OCI-LY1 (cell line): ENCODE data around the gene NPAS1.

Experiments used
- H2AFZ ChIP-seq: fragments of 200-600 bp; sonication (generic), shearing (Covaris generic); 2 replicates; pipeline ENCODE4 v1.6.0; 2014; ENCODE audit warnings: antibody characterized with exemption, mild to moderate bottlenecking, low read length
- H3F3A ChIP-seq: fragments of 200-600 bp; sonication (generic), shearing (Covaris generic); 2 replicates; pipeline ENCODE4 v1.6.0; 2014; ENCODE audit warnings: mild to moderate bottlenecking, antibody characterized with exemption, low read length, moderate library complexity; ENCODE audit not compliant: insufficient read depth
- H3K27ac ChIP-seq: fragments of 200-600 bp; sonication (generic); 2 replicates; pipeline ENCODE4 v1.5.1; 2014; ENCODE audit warnings: low read length, mixed run types, mild to moderate bottlenecking, low read depth; ENCODE audit not compliant: poor library complexity, severe bottlenecking
- H3K27me3 ChIP-seq: fragments of 200-600 bp; sonication (generic); 2 replicates; pipeline ENCODE4 v1.6.0; 2014; ENCODE audit warnings: antibody characterized with exemption, mild to moderate bottlenecking, low read length, moderate library complexity; ENCODE audit not compliant: insufficient read depth
- H3K36me3 ChIP-seq: fragments of 200-600 bp; sonication (generic); 2 replicates; pipeline ENCODE4 v1.6.1; 2014; ENCODE audit warnings: mild to moderate bottlenecking, antibody characterized with exemption, low read length, moderate library complexity, mixed read lengths; ENCODE audit not compliant: insufficient read depth
- H3K4me1 ChIP-seq: fragments of 200-600 bp; sonication (generic); 2 replicates; pipeline ENCODE4 v1.5.1; 2014; ENCODE audit warnings: mild to moderate bottlenecking, low read length, moderate library complexity; ENCODE audit not compliant: insufficient read depth, severe bottlenecking
- H3K4me2 ChIP-seq: fragments of 200-600 bp; sonication (generic), shearing (Covaris generic); 2 replicates; pipeline ENCODE4 v1.6.1; 2014; ENCODE audit warnings: low read length
- H3K4me3 ChIP-seq: fragments of 200-600 bp; sonication (generic); 2 replicates; pipeline ENCODE4 v1.5.1; 2014; ENCODE audit warnings: low read length, low read depth, mild to moderate bottlenecking, mixed read lengths; ENCODE audit not compliant: poor library complexity, severe bottlenecking
- H3K79me2 ChIP-seq: fragments of 200-600 bp; shearing (Covaris generic); 2 replicates; pipeline ENCODE4 v1.6.1; 2016; ENCODE audit warnings: mixed run types, low read length, mixed read lengths; ENCODE audit not compliant: insufficient read depth
- H3K9ac ChIP-seq: fragments of 200-600 bp; sonication (generic), shearing (Covaris generic); 2 replicates; pipeline ENCODE4 v1.6.1; 2014; ENCODE audit warnings: mild to moderate bottlenecking, low read length, mixed read lengths
- H3K9me2 ChIP-seq: fragments of 200-600 bp; sonication (generic), shearing (Covaris generic); 2 replicates; pipeline ENCODE4 v1.6.1; 2014; ENCODE audit warnings: low read depth, mild to moderate bottlenecking, low read length, mixed read lengths
- H3K9me3 ChIP-seq: fragments of 200-600 bp; shearing (Covaris generic); 2 replicates; pipeline ENCODE4 v1.6.1; 2014; ENCODE audit warnings: low read length, mixed read lengths
- H4K20me1 ChIP-seq: fragments of 200-600 bp; sonication (generic), shearing (Covaris generic); 2 replicates; pipeline ENCODE4 v1.6.0; 2016; ENCODE audit warnings: mild to moderate bottlenecking, low read length; ENCODE audit not compliant: insufficient read depth
- CTCF ChIP-seq: fragments of 200-600 bp; sonication (generic), shearing (Covaris generic); IDR thresholded peaks from 2 replicates; pipeline ENCODE4 v1.5.1; 2017; ENCODE audit warnings: mild to moderate bottlenecking, antibody characterized with exemption, low read length, moderate library complexity, mixed read lengths
- EZH2 ChIP-seq: fragments of 200-600 bp; sonication (generic), shearing (Covaris generic); IDR thresholded peaks from 2 replicates; pipeline ENCODE4 v1.8.0; 2017; ENCODE audit warnings: borderline replicate concordance, mixed run types, mild to moderate bottlenecking, antibody characterized with exemption, low read length, moderate library complexity, mixed read lengths

The NPAS1 gene

GRCh38 chr19:46993622-46994021 is 26.0 kb upstream of the NPAS1 start:
- TF ChIP-seq EZH2: no peak
- no peak for TF ChIP-seq CTCF
- no peaks in the 10 kb centered on the region for H3K27me3 ChIP-seq
- no peaks in the 10 kb centered on the region for H4K20me1 ChIP-seq
- peaks cover 8% of the 10 kb centered on the region for H3K4me1 ChIP-seq
- H3F3A ChIP-seq: no peaks in the 10 kb centered on the region
- H3K36me3 ChIP-seq: peaks cover 55% of the 10 kb centered on the region
- no peak overlapping the region for H3K9ac ChIP-seq
- no peaks in the 10 kb centered on the region for H3K9me2 ChIP-seq
- no peaks in the 10 kb centered on the region for H3K79me2 ChIP-seq
- H2AFZ ChIP-seq: no peak overlapping the region
- H3K27ac ChIP-seq: no peak overlapping the region
- no peak overlapping the region for H3K4me2 ChIP-seq
- H3K9me3 ChIP-seq: no peaks in the 10 kb centered on the region
- no peak overlapping the region for H3K4me3 ChIP-seq

- Histone ChIP-seq H4K20me1 (no peaks in the 10 kb centered on the region), H3K9me3 (no peaks in the 10 kb centered on the region), H3K36me3 (peaks cover 57% of the 10 kb centered on the region), H3K79me2 (no peaks in the 10 kb centered on the region), H3K4me3 (no peak overlapping the region), H3K27ac (no peak overlapping the region), H3F3A (no peaks in the 10 kb centered on the region), H3K9ac (no peak overlapping the region), H3K4me1 (peaks cover 8% of the 10 kb centered on the region), H3K4me2 (no peak overlapping the region), H3K9me2 (no peaks in the 10 kb centered on the region), H3K27me3 (no peaks in the 10 kb centered on the region), H2AFZ (no peak overlapping the region)
- no peak for TF ChIP-seq EZH2
- no peak for TF ChIP-seq CTCF
These were observed 25.4 kb upstream of the NPAS1 start for GRCh38 chr19:46994141-46994686.

GRCh38 chr19:46995492-46995891 is 24.1 kb upstream of the NPAS1 start:
- Histone ChIP-seq H3K4me1 (peaks cover 8% of the 10 kb centered on the region), H4K20me1 (no peaks in the 10 kb centered on the region), H3K4me3 (no peak overlapping the region), H3K36me3 (peaks cover 59% of the 10 kb centered on the region), H3K27me3 (no peaks in the 10 kb centered on the region), H3K9ac (no peak overlapping the region), H3F3A (no peaks in the 10 kb centered on the region), H3K9me2 (no peaks in the 10 kb centered on the region), H2AFZ (no peak overlapping the region), H3K79me2 (no peaks in the 10 kb centered on the region), H3K4me2 (no peak overlapping the region), H3K9me3 (no peaks in the 10 kb centered on the region), H3K27ac (no peak overlapping the region)
- TF ChIP-seq EZH2 (no peak), CTCF (no peak)
